Stimulated activated naive CD8-positive, alpha-beta T cell treated with anti-CD3 and anti-CD28 coated beads, Interleukin-15, Interleukin-2, amounts not matched to agents 100 U/mL and 50 U/mL, for 24 hours (primary cell): ENCODE data around the gene LRRC41.
A peak's percentile ranks its signal among the peaks of the same experiment; 100 is the strongest.
"Not testable (repeated sequence)": the region's sequence is repeated elsewhere in the genome, so short reads cannot be mapped to it uniquely, and the experiment has no call there.

Experiments
- ATAC-seq: fragments of 150-1000 bp; cut with Tn5 transposase; one replicate; pipeline ENCODE4 v1.10.0; 2021
- DNase-seq: peaks from one replicate; pipeline ENCODE4 v3.0.0; 2021

The LRRC41 gene

GRCh38 chr1:46322191-46322590 is 18.8 kb upstream of the LRRC41 start:
- ATAC-seq, DNase-seq: not testable (repeated sequence)

DNA sequence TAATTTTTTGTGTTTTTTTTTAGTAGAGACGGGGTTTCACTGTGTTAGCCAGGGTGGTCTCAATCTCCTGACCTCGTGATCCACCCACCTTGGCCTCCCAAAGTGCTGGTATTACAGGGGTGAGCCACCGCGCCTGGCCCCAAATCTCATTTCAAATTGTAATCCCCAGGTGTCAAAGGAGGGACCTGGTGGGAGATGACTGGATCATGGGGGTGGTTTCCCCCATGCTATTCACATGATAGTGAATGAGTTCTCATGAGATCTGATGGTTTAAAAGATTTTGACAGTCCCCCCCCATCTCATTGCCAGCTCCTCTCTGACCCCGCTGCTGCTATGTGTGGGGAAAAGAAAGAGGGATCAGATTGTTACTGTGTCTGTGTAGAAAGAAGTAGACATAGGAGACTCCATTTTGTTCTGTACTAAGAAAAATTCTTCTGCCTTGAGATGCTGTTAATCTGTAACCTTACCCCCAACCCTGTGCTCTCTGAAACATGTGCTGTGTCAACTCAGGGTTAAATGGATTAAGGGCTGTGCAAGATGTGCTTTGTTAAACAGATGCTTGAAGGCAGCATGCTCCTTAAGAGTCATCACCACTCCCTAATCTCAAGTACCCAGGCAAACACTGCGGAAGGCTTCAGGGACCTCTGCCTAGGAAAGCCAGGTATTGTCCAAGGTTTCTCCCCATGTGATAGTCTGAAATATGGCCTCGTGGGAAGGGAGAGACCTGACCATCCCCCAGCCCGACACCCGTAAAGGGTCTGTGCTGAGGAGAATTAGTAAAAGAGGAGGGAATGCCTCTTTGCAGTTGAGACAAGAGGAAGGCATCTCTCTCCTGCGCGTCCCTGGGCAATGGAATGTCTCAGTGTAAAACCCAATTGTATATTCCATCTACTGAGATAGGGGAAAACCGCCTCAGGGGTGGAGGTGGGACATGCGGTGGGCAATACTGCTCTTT is 16.8 kb upstream of the LRRC41 start:
- not testable (repeated sequence) for DNase-seq, ATAC-seq

DNA sequence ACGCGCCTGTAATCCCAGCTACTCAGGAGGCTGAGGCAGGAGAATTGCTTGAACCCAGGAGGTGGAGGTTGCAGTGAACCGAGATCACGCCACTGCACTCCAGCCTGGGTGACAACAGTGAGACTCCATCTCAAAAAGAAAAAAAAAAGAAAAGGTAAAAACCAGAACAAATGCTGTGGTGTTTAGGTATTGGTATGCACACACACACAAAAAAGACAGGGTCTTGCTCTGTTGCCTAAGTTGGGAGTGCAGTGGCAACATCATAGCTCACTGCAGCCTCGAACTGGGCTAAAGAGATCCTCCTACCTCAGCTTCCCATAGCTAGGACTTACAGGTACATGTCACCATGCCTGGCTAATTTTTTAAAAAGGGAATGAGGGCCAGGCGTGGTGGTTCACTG is 15.9 kb upstream of the LRRC41 start:
- ATAC-seq = not testable (repeated sequence)

GRCh38 chr1:46317323-46317722 is 13.9 kb upstream of the LRRC41 start:
- no peak for ATAC-seq
- no peak for DNase-seq

More for the DNA sequence above, 15.9 kb upstream of the LRRC41 start:
- DNase-seq = not testable (repeated sequence)

GRCh38 chr1:46315669-46316403 is 12.4 kb upstream of the LRRC41 start:
- ATAC-seq = no peak

DNA sequence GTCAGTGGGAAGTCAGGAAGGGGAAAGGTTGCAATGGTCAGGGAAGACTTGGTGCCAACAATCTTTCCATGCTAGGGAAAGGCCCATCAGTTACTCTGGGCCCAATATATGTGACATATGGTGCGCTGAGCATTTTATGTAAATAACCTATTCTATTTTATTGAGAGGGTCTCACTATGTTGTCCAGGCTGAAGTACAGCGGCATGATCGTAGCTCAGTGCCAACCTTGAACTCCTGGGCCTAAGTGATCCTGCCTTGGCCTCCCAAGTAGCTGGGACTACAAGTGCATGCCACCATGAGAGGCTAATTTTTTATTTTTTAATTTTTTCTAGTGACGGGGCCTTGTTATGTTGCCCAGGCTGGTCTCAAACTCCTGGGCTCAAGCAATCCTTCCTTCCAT is 6.9 kb upstream of the LRRC41 start:
- DNase-seq = no peak
- no peak for ATAC-seq

More at GRCh38 chr1:46315669-46316403, 12.4 kb upstream of the LRRC41 start:
- DNase-seq = no peak

GRCh38 chr1:46309401-46310159 is 6.2 kb upstream of the LRRC41 start:
- no peak for DNase-seq
- no peak for ATAC-seq

DNA sequence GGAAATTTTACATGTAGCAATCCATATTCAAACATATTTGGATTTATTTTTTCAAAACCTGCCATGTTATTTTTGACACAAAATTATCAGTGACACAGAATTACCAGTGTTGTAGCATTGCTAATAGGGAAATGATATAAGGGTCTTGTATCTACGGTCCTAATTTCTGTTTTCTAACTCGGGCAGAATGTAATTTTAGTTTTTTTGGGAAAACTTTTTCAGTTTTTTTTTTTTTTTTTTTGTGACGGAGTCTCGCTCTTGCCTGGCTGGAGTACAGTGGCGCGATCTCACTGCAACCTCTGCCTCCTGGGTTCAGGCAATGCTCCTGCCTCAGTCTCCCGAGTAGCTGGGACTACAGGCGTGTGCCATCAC is 2.7 kb upstream of the LRRC41 start:
- DNase-seq (no peak), ATAC-seq (no peak)

DNA sequence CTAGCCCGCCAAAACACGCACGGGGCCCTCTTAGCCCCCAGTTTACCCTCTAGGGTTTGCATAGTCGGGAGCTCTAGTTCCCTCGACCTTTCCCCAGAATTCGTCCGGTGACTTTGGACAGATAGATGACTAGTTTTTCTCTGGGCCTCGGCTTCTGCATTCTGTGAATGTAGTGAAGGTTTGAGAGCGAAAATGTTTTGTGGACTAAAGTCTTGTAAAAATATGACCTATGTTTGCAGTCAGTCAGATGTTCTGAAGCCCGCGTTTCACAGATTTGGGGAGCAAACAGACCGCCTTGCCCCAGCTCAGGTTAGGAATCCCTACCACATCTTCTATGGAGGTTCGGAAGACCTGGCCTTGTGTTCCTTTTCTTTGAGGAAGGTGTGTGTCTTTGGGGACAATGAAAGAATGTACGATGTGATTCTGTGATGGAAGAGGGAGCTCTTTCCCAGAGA is 483 bp upstream of the LRRC41 start:
- DNase-seq = no peak
- no peak for ATAC-seq

DNA sequence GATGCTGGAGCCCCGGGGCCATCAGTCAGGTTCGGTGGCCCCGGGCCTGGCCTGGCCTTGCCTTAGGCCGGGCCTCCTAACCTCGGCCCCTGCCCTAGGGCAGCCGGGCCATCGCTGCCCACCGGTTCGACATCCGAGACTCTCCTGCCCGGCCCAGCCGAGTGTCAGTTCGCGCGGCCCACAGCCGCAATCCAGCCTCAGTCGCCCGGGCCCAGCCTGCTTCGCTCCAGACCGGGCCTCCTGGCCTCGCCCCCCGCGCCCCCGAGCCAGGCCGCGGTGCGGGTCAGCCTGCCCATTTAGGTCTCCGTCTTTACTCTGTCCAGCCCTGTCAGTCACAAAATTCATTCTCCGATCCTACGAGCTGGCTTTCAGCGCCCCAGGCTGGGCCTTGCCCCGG is 777 bp downstream of the LRRC41 start:
- DNase-seq (peak; percentile 33), ATAC-seq (peak; percentile 2)

- ATAC-seq = peak; percentile 44
- peak; percentile 69 for DNase-seq
Observed at GRCh38 chr1:46301808-46302640, 1.4 kb downstream of the LRRC41 start.

GRCh38 chr1:46301406-46301807 is 2.0 kb downstream of the LRRC41 start:
- peak; percentile 39 for DNase-seq
- no peak for ATAC-seq

GRCh38 chr1:46300673-46301405 is 2.6 kb downstream of the LRRC41 start:
- ATAC-seq (no peak), DNase-seq (no peak)

GRCh38 chr1:46298387-46298786 is 5.0 kb downstream of the LRRC41 start:
- DNase-seq = no peak
- ATAC-seq = no peak

GRCh38 chr1:46295306-46295705 is 8.1 kb downstream of the LRRC41 start:
- DNase-seq = no peak
- ATAC-seq = no peak

DNA sequence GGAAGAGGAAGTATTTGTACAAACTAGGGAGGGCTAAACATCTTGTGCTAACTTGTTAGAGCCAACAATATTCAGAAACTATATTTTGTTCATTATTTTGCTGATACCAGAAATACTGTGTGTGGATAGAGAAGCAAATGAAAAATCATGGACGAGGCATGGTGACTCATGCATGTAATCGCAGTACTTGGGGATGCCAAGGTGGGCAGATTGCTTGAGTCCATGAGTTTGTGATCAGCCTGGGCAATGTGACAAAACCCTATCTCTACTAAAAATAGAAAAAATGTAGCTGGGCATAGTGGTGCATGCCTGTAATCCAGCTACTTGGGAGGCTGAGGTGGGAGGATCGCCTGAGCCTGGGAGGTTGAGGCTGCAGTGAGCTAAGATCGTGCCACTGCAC is 13.4 kb downstream of the LRRC41 start:
- ATAC-seq (no peak), DNase-seq (no peak)

DNA sequence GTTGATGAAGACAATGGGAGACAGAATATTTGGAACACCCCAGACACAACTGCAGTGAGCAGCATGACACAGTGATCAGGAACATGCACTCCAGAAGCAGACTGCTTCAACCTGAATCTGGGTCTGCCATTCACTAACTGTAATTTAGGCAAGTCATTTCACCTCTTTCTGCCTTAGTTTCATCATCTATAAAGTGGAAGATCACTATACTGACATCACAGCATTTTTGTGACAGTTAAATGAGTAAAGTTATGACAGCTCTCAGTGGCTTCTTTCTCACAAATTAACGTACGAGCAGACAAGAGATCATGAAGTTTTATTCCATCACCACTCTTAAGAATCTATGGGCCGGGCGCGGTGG is 14.3 kb downstream of the LRRC41 start:
- no peak for DNase-seq
- ATAC-seq = no peak

GRCh38 chr1:46288485-46289133 is 14.8 kb downstream of the LRRC41 start:
- ATAC-seq (no peak), DNase-seq (no peak)

- peak; percentile 85 for ATAC-seq
- DNase-seq = peak; percentile 51
Observed at GRCh38 chr1:46285730-46286477, 17.5 kb downstream of the LRRC41 start.
